ENCODE measurements around the gene COL12A1. TPM values are rescaled to one million over a fixed set of nuclear protein-coding genes. Genes with fewer than 3 reads are reported as not detected.

Gene COL12A1
- total and polyA plus RNA-seq, 2 donors (not counting 1 experiment from before 2014, with no cell fraction given), result not detected

DNA sequence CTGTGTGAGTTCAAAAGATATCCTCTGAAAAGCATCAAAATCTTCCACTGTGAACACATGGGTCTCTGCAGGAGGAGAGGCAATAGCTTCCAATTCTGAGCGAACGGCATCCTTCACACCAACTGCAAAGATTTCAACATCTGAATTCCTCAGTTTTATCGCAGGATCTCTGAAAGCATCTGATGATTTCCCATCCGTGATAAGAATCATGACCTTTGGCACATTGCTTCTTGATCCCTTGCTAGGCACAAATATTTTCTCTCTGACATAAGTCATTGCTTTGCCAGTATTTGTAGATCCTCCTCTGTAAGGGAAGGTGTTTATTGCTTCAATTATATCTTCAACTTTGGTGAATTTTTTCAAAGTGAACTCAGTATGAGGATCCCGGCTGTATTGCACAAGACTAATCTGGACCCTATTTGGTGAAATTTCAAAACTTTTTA lies 22.7 kb downstream of the COL12A1 start:
- ChIA-PET POLR2A (no interaction called here), CTCF (no interaction called here)
- H4K20me1 ChIP-seq (ENCODE audit: control insufficient read depth, insufficient read depth, low read length, poor library complexity, severe bottlenecking), result no peaks in the 10 kb centered on the region
- no peaks in the 10 kb centered on the region for H3K4me1 Mint-ChIP-seq
- intact Hi-C loops (cut with micrococcal nuclease), result no loop called here
- H3K27ac Mint-ChIP-seq, result no peak overlapping the region
- ATAC-seq (ENCODE audit: low read depth) (no peak), DNase-seq (no peak)
- H3K4me3 ChIP-seq (ENCODE audit: control extremely low read depth in 1 of 5, extremely low read depth in 1 of 5, insufficient read depth in 1 of 5, low read depth in 2 of 5, low read length in 4 of 5), result no peak overlapping the region
- H3K9ac ChIP-seq (ENCODE audit: low read length), result no peak overlapping the region
- H2AFZ ChIP-seq (ENCODE audit: insufficient read depth, low read depth, low read length, poor library complexity, severe bottlenecking), result no peak overlapping the region
- WGBS (ENCODE audit: insufficient coverage), result 97% methylated on average over 3 of the region's 5 CpGs
- H3K4me2 ChIP-seq (replicated peaks; ENCODE audit: low read depth, low read length, poor library complexity, severe bottlenecking), result no peak overlapping the region
- H3K79me2 ChIP-seq (ENCODE audit: control insufficient read depth, insufficient read depth, low read length), result no peaks in the 10 kb centered on the region
- peaks cover 0 to 5% (median under 1%) of the 10 kb centered on the region in 4 experiments for H3K27me3 ChIP-seq (replicated peaks in 1 of 4; ENCODE audit: control extremely low read depth in 1 of 4, control insufficient read depth in 3 of 4, insufficient read depth in 4 of 4, low read length in 3 of 4)
- no peaks in the 10 kb centered on the region for H3K4me1 ChIP-seq (ENCODE audit: control insufficient read depth in 2 of 2, insufficient read depth in 2 of 2, low read length in 2 of 2)
- H3K27me3 Mint-ChIP-seq, result peaks cover 17% of the 10 kb centered on the region
- H3K4me3 Mint-ChIP-seq, result no peak overlapping the region
- no peak overlapping the region for H3K27ac ChIP-seq (ENCODE audit: low read length in 2 of 2)
- H3K9me3 ChIP-seq (ENCODE audit: control extremely low read depth in 1 of 3, control insufficient read depth in 2 of 3, insufficient read depth in 1 of 3, low read length in 2 of 3), result peaks cover 0 to 2% (median 0%) of the 10 kb centered on the region in 3 donors
- peaks cover 3% of the 10 kb centered on the region for H3K9me3 Mint-ChIP-seq (ENCODE audit: insufficient read depth)
- H3K36me3 ChIP-seq (replicated peaks in 1 of 2; ENCODE audit: control extremely low read depth in 1 of 2, control insufficient read depth in 1 of 2, extremely low read depth in 1 of 2, insufficient read depth in 2 of 2, low read length in 1 of 2), result no peaks in the 10 kb centered on the region
- TF ChIP-seq, protein P1, sequence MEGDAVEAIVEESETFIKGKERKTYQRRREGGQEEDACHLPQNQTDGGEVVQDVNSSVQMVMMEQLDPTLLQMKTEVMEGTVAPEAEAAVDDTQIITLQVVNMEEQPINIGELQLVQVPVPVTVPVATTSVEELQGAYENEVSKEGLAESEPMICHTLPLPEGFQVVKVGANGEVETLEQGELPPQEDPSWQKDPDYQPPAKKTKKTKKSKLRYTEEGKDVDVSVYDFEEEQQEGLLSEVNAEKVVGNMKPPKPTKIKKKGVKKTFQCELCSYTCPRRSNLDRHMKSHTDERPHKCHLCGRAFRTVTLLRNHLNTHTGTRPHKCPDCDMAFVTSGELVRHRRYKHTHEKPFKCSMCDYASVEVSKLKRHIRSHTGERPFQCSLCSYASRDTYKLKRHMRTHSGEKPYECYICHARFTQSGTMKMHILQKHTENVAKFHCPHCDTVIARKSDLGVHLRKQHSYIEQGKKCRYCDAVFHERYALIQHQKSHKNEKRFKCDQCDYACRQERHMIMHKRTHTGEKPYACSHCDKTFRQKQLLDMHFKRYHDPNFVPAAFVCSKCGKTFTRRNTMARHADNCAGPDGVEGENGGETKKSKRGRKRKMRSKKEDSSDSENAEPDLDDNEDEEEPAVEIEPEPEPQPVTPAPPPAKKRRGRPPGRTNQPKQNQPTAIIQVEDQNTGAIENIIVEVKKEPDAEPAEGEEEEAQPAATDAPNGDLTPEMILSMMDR (IDR thresholded peaks at IDR 0.05), result no peak
- no peak for TF ChIP-seq EZH2 (IDR thresholded peaks at IDR 0.05; ENCODE audit: borderline replicate concordance, insufficient read depth, low read depth, low read length, poor library complexity, severe bottlenecking)

DNA sequence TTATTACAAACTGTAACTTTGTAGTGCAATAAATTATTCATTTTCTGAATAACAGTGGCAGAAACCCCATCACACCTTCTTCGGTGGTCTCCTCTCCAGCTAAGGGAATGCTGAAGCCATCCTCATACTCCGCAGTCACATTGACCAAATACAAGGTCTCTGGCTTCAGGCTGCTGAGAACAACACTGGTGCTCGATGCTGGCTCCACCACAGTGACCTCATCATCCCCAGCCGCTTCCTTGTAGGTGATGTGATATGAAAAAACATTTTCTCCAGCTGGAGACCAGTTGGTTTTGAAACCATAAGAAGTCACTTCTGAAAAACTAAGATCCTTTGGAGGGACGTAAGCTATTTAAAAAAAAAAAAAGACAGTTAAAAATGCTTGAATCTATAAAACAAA lies 25.0 kb downstream of the COL12A1 start:
- TF ChIP-seq EZH2 (IDR thresholded peaks at IDR 0.05; ENCODE audit: borderline replicate concordance, insufficient read depth, low read depth, low read length, poor library complexity, severe bottlenecking), result no peak
- TF ChIP-seq, protein P1 (IDR thresholded peaks at IDR 0.05), result no peak
- Mint-ChIP-seq H3K9me3 (ENCODE audit: insufficient read depth) (no peaks in the 10 kb centered on the region), H3K27ac (no peak overlapping the region), H3K27me3 (peaks cover 20% of the 10 kb centered on the region), H3K4me1 (no peaks in the 10 kb centered on the region), H3K4me3 (no peak overlapping the region)
- ChIA-PET POLR2A (no interaction called here), CTCF (no interaction called here)
- 100% methylated on average over 2 of the region's 5 CpGs for WGBS (ENCODE audit: insufficient coverage)
- Histone ChIP-seq H3K4me1 (ENCODE audit: control insufficient read depth in 2 of 2, insufficient read depth in 2 of 2, low read length in 2 of 2) (no peaks in the 10 kb centered on the region), H3K9me3 (ENCODE audit: control extremely low read depth in 1 of 3, control insufficient read depth in 2 of 3, insufficient read depth in 1 of 3, low read length in 2 of 3) (no peaks in the 10 kb centered on the region), H4K20me1 (ENCODE audit: control insufficient read depth, insufficient read depth, low read length, poor library complexity, severe bottlenecking) (no peaks in the 10 kb centered on the region), H3K27me3 (replicated peaks in 1 of 4; ENCODE audit: control extremely low read depth in 1 of 4, control insufficient read depth in 3 of 4, insufficient read depth in 4 of 4, low read length in 3 of 4) (peaks cover 0 to 5% (median 2%) of the 10 kb centered on the region in 4 experiments), H3K9ac (ENCODE audit: low read length) (no peak overlapping the region), H3K4me3 (ENCODE audit: control extremely low read depth in 1 of 5, extremely low read depth in 1 of 5, insufficient read depth in 1 of 5, low read depth in 2 of 5, low read length in 4 of 5) (no peak overlapping the region), H3K36me3 (replicated peaks in 1 of 2; ENCODE audit: control extremely low read depth in 1 of 2, control insufficient read depth in 1 of 2, extremely low read depth in 1 of 2, insufficient read depth in 2 of 2, low read length in 1 of 2) (no peaks in the 10 kb centered on the region), H3K27ac (ENCODE audit: low read length in 2 of 2) (no peak overlapping the region), H3K79me2 (ENCODE audit: control insufficient read depth, insufficient read depth, low read length) (no peaks in the 10 kb centered on the region), H2AFZ (ENCODE audit: insufficient read depth, low read depth, low read length, poor library complexity, severe bottlenecking) (no peak overlapping the region), H3K4me2 (replicated peaks; ENCODE audit: low read depth, low read length, poor library complexity, severe bottlenecking) (no peak overlapping the region)
- DNase-seq, result no peak
- ATAC-seq (ENCODE audit: low read depth), result no peak
- intact Hi-C loops (cut with micrococcal nuclease), result no loop called here

All from B cell (primary cell).